ENCODE results near the gene KAT7.

Gene KAT7

DNA sequence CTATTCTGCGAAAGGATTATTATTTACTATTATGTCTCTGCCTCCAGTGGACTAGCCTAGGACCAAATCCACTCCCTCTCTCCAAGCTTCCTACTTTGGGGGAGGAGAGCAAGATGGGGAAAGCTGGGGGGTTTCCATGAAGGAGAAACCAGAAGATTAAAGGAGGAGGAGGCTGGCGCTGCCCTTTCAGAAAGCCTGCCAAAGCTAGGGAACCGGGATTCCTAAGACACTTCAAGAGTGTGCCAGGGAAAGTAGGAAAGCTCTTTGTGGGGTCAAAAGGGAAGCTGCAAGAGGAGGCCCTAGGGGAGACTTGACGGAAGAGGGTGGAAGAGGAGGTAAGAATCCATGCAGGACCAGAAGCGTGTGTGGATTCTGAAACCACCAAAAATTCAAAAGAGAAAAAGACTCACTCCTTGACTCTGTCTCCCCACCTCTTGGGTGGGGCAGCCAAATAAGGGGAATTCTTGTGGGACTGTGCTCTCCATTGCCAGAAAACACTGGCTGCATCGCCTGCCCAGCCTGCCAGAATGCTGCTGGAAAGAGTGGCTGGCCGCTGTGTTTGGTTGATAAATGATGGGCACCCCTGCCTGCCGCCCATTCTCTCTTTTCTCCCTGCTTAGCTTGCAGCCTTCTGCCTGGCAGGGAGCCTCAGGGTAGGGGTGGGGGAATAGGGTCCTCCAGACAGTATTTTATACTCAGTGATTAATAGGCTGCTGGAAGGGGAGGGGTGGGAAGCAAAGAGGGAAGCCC is 11.8 kb upstream of the KAT7 start:
- DNase-seq (ENCODE audit: low spot score in 2 of 2) (no peak), ATAC-seq (no peak)
- no peaks in the 10 kb centered on the region for H3K9me3 Mint-ChIP-seq
- no peak overlapping the region for H3K27ac Mint-ChIP-seq
- peaks cover 10% of the 10 kb centered on the region for H3K4me1 Mint-ChIP-seq
- H3K36me3 Mint-ChIP-seq = no peaks in the 10 kb centered on the region
- H3K4me3 Mint-ChIP-seq = no peak overlapping the region

DNA sequence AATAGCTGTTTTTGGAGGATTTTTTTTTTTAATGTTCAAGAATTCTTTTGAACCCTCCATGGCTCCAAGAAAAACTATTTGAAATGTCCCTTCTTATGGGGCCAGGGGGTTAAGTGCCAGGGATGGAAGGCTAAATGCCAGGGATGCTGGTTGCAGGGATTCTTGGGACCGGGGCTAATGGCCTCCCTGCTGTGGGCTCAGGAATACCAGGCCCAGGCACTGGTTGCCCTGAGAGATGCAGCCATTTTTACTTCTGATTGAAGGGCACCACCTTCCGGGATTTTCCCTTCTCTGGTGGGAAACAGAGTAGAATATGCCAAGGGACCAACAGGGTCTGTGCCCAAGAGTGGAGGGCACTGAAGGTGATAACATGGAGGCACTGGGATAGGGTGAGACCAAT is 10.9 kb upstream of the KAT7 start:
- ATAC-seq = no peak
- Mint-ChIP-seq H3K4me1 (peaks cover 10% of the 10 kb centered on the region), H3K36me3 (no peaks in the 10 kb centered on the region), H3K27ac (no peak overlapping the region), H3K4me3 (no peak overlapping the region), H3K9me3 (no peaks in the 10 kb centered on the region)
- DNase-seq (ENCODE audit: low spot score in 2 of 2) = no peak

DNA sequence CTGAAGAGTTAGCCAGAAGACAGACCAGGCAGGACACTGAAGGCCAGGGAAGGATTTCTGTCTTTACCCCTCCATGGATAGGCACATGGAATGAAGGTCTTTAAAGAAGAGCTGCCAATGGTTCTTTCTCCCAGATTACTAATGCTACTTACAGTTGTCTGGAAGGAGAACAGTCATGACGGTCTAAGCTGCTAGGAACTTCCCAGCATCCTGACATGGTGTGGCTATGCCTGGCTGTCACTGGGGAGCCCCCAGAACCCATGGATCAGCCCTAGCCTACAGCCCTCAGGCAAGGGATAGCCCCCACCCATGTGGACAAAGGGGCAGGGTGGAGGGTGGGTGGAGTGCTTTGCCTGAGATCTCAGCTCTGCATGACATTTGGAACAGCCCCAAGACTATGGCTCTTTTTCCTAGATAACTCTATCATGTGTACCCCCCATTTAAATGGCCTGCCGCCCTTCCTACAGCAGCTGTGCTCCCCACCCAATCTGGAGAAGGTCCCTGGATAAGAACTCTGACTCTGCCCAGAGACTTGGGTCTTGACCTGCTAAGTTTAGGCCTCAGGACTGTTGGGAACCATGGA is 9.2 kb upstream of the KAT7 start:
- Mint-ChIP-seq H3K36me3 (no peaks in the 10 kb centered on the region), H3K4me3 (no peak overlapping the region), H3K27ac (peak overlapping the region; percentile 52), H3K4me1 (peaks cover 10% of the 10 kb centered on the region), H3K9me3 (no peaks in the 10 kb centered on the region)
- ATAC-seq (no peak), DNase-seq (ENCODE audit: low spot score in 2 of 2) (no peak)

- ATAC-seq = peak; percentile 78
- Mint-ChIP-seq H3K36me3 (no peaks in the 10 kb centered on the region), H3K4me1 (peaks cover 10% of the 10 kb centered on the region), H3K4me3 (no peak overlapping the region), H3K27ac (peak overlapping the region; percentile 52), H3K9me3 (no peaks in the 10 kb centered on the region)
- no peak for DNase-seq (ENCODE audit: low spot score in 2 of 2)
These were observed 8.7 kb upstream of the KAT7 start for GRCh38 chr17:49779739-49780231.

DNA sequence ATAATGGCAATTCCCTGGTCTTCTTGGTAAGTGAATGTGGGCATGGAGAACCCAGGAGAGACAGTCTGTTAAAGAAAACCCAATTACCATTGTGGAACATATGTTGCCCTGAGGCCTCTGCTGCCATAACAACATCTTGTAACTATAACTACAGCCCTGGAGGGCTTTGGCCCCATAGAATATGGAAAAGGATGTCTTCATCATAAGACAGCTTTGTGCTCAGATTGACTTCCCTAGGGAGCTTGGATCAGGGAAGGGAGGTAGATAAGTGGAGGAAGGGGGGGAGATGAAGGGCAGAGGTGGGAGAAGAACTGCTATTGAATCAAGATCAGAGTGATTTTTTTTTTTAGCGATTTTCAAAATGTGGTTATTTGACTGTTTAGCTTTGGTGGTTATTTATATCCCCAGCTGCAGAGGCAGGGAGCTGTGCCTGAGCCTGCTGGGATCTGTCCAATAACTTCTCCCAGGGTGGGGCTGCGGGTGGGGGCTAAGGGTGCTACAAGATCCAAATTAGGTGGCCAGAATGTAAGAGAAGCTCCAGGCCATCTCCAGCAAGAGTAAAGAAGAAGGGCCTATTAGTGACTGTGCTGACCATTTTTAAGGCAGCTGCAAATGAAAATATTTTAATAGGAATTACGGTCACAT is 5.3 kb upstream of the KAT7 start:
- H3K4me1 Mint-ChIP-seq = peaks cover 19% of the 10 kb centered on the region
- no peaks in the 10 kb centered on the region for H3K9me3 Mint-ChIP-seq
- ATAC-seq = no peak
- no peak overlapping the region for H3K27ac Mint-ChIP-seq
- H3K36me3 Mint-ChIP-seq = peaks cover 4% of the 10 kb centered on the region
- H3K4me3 Mint-ChIP-seq = no peak overlapping the region
- no peak for DNase-seq (ENCODE audit: low spot score in 2 of 2)

DNA sequence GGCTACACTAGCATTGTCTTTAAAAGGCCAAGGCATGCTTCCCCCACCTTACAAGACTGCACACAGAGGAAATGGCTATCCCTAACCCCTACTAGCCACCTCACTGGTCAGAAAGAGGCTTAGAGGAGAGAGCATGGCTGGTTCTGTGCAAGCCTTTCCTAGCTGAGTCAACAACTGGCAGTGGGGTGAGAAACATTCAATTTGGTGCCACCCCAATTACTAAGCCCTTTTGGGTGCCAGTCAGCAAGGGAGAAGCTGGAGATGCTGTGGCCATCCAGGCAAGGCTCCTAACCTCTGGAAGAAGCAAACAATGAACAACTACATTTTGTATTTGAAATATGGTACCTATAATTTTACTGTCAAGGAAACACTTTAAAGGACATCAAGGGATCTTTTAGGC is 4.7 kb upstream of the KAT7 start:
- H3K4me3 Mint-ChIP-seq = no peak overlapping the region
- DNase-seq (ENCODE audit: low spot score in 2 of 2) (no peak), ATAC-seq (no peak)
- no peaks in the 10 kb centered on the region for H3K9me3 Mint-ChIP-seq
- H3K4me1 Mint-ChIP-seq = peaks cover 21% of the 10 kb centered on the region
- H3K36me3 Mint-ChIP-seq = peaks cover 10% of the 10 kb centered on the region
- no peak overlapping the region for H3K27ac Mint-ChIP-seq

- Mint-ChIP-seq H3K9me3 (no peaks in the 10 kb centered on the region), H3K4me1 (peaks cover 21% of the 10 kb centered on the region), H3K27ac (no peak overlapping the region), H3K4me3 (no peak overlapping the region), H3K36me3 (peaks cover 19% of the 10 kb centered on the region)
- no peak for DNase-seq (ENCODE audit: low spot score in 2 of 2)
- ATAC-seq = no peak
These were observed 3.8 kb upstream of the KAT7 start for GRCh38 chr17:49784636-49785035.

GRCh38 chr17:49787884-49788477 is 500 bp upstream of the KAT7 start:
- H3K4me1 Mint-ChIP-seq = peaks cover 42% of the 10 kb centered on the region
- peak overlapping the region; percentile 90 for H3K4me3 Mint-ChIP-seq

DNA sequence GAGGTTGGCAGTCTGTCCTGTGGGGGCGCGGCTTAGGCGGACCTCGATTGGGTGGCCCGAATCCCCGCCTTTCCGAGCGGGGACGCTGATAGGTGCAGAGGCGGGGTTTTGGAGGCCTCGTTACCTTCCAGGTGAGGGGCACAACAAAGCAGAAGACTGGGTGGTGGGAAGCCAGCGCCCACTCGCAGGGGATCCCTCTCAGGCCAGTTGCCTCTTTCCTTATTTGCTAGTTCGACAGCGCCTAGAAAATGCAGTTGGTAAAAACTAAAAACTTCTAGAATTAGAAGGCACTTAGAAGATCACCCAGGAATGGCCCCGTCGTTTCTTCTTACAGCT is 730 bp downstream of the KAT7 start:
- H3K4me1 Mint-ChIP-seq = peaks cover 51% of the 10 kb centered on the region
- H3K4me3 Mint-ChIP-seq = peak overlapping the region; percentile 90
- DNase-seq (ENCODE audit: low spot score in 2 of 2) = no peak
- H3K27ac Mint-ChIP-seq = peak overlapping the region; percentile 98
- H3K36me3 Mint-ChIP-seq = peaks cover 64% of the 10 kb centered on the region
- no peaks in the 10 kb centered on the region for H3K9me3 Mint-ChIP-seq
- ATAC-seq = no peak

More at GRCh38 chr17:49787884-49788477, 500 bp upstream of the KAT7 start:
- Mint-ChIP-seq H3K27ac (peak overlapping the region; percentile 98), H3K36me3 (peaks cover 52% of the 10 kb centered on the region), H3K9me3 (no peaks in the 10 kb centered on the region)
- DNase-seq (ENCODE audit: low spot score in 2 of 2) (peak; percentile 21 to 61), ATAC-seq (no peak)

- Mint-ChIP-seq H3K4me1 (peaks cover 60% of the 10 kb centered on the region), H3K27ac (no peak overlapping the region), H3K4me3 (no peak overlapping the region), H3K36me3 (peaks cover 100% of the 10 kb centered on the region), H3K9me3 (no peaks in the 10 kb centered on the region)
- ATAC-seq (no peak), DNase-seq (ENCODE audit: low spot score in 2 of 2) (no peak)
These were observed 4.8 kb downstream of the KAT7 start for GRCh38 chr17:49793309-49793708.

GRCh38 chr17:49795372-49795771 is 6.9 kb downstream of the KAT7 start:
- ATAC-seq = peak; percentile 74
- peaks cover 100% of the 10 kb centered on the region for H3K36me3 Mint-ChIP-seq
- H3K4me3 Mint-ChIP-seq = peak overlapping the region; percentile 23
- no peak for DNase-seq (ENCODE audit: low spot score in 2 of 2)
- H3K27ac Mint-ChIP-seq = peak overlapping the region; percentile 61
- H3K9me3 Mint-ChIP-seq = no peaks in the 10 kb centered on the region
- peaks cover 50% of the 10 kb centered on the region for H3K4me1 Mint-ChIP-seq

DNA sequence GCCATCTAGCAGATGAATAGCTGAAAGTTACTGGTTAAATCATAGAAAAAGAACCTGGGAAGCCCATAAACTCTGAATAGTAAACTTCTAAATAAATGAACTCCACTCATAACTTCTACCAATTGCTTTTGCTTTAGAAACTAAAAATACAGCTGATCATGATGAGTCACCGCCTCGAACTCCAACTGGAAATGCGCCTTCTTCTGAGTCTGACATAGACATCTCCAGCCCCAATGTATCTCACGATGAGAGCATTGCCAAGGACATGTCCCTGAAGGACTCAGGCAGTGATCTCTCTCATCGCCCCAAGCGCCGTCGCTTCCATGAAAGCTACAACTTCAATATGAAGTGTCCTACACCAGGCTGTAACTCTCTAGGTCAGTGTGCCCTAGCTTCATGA is 9.7 kb downstream of the KAT7 start:
- Mint-ChIP-seq H3K4me1 (peaks cover 36% of the 10 kb centered on the region), H3K4me3 (no peak overlapping the region)
- ATAC-seq = no peak

DNA sequence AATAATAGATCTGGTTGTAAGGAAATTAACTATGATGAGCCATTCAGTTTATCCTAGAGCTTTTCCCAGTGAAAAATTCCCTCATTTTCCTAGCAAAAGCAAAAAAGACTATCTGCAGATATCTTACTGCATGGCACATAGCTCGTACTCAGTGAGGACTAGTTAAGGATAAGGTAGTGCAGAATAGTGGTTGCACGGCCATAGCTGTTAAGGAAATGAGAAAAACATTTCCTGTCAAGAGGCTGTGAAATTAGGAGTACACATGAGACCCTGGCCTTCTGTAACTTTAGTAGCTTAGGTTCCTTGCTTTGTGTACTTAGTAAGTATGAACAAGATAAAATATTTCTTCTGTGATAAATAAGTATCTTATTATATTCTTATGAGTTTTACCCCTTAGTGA is 10.3 kb downstream of the KAT7 start:
- Mint-ChIP-seq H3K36me3 (peaks cover 100% of the 10 kb centered on the region), H3K4me1 (peaks cover 33% of the 10 kb centered on the region)

More for the DNA sequence above, 9.7 kb downstream of the KAT7 start:
- Mint-ChIP-seq H3K27ac (peak overlapping the region; percentile 58), H3K36me3 (peaks cover 100% of the 10 kb centered on the region), H3K9me3 (no peaks in the 10 kb centered on the region)
- no peak for DNase-seq (ENCODE audit: low spot score in 2 of 2)

DNA sequence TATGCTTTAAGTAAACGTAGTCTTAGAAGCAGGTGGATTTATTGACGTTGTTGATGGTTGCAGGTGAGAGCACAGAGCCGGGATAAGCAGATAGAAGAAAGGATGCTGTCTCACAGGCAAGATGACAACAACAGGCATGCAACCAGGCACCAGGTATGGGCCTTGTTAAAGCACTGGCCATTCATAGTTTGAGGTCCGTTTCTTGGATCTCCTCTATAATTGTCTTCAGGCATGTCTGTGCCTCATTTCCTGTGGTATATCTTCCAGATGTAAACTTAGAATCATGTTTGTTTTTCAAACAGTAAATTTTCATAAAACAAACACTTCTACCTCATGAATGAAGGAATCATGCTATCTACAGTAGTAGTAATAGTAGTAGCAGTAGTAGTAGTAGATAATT is 20.6 kb downstream of the KAT7 start:
- ATAC-seq (no peak), DNase-seq (ENCODE audit: low spot score in 2 of 2) (no peak)
- peak overlapping the region; percentile 48 for H3K27ac Mint-ChIP-seq
- H3K4me3 Mint-ChIP-seq = no peak overlapping the region
- peaks cover 21% of the 10 kb centered on the region for H3K4me1 Mint-ChIP-seq
- peaks cover 100% of the 10 kb centered on the region for H3K36me3 Mint-ChIP-seq
- H3K9me3 Mint-ChIP-seq = no peaks in the 10 kb centered on the region

More for the DNA sequence above, 10.3 kb downstream of the KAT7 start:
- ATAC-seq (no peak), DNase-seq (ENCODE audit: low spot score in 2 of 2) (no peak)
- H3K27ac Mint-ChIP-seq = peak overlapping the region; percentile 58
- H3K9me3 Mint-ChIP-seq = no peaks in the 10 kb centered on the region
- no peak overlapping the region for H3K4me3 Mint-ChIP-seq

DNA sequence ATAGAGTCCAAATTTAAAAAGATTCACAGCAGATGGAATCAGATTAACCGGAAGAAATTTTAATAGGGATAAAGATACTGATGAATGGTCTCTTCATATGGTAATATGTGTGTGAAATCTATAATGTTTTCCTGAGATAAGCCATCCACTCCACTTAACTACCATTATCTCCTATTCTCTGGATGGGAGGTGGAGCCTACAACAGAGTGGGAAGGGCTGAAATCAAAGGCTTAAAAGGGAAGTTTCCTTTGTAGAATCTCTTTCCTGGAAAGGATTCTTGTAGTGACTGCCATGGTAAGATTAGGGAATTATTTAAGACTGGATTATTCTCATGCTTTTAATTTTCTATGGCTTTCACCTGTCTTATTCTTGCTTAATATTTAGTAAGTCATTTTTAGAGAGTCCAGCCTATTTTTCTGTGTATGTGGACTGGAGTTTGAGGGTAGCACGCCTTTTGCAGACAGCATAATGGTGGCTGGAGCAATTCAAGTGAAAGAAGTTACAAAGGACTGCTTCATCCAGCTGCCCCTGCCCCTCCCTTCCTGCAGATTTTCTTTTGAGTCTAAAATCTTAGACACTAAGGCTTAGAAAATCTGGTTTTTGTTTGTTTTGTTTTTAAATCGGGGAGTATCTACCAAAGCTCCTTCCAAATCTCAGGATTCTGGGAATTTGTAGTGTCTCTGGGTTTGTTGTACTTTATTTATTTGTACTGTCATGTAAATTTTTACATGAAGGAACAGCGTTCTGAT is 26.5 kb downstream of the KAT7 start:
- peak overlapping the region; percentile 71 for H3K27ac Mint-ChIP-seq
- H3K9me3 Mint-ChIP-seq = no peaks in the 10 kb centered on the region
- H3K4me1 Mint-ChIP-seq = peaks cover 22% of the 10 kb centered on the region
- peaks cover 100% of the 10 kb centered on the region for H3K36me3 Mint-ChIP-seq
- no peak overlapping the region for H3K4me3 Mint-ChIP-seq
- ATAC-seq (no peak), DNase-seq (ENCODE audit: low spot score in 2 of 2) (no peak)

Data from stimulated activated effector memory CD8-positive, alpha-beta T cell treated with anti-CD3 and anti-CD28 coated beads, Interleukin-12 subunit alpha, Interleukin-12 subunit beta, amount 100 ng/mL, for 72 hours (primary cell).